PFSK-1 (cell line): Measurements from ENCODE around the gene FLAD1.

Experiments
- POLR2AphosphoS5 ChIP-seq: IDR thresholded peaks from 2 replicates; pipeline ENCODE4 v1.6.1; 2012; ENCODE audit warnings: low read depth, mild to moderate bottlenecking, control low read depth, low read length, moderate library complexity
- REST ChIP-seq, 2 experiments: IDR thresholded peaks; 2 replicates each; pipeline versions ENCODE4 v1.6.1 to v1.8.0; 2011 to 2012; ENCODE audit warnings: low read depth in 2 of 2, low read length in 2 of 2, control low read depth in 1 of 2, inconsistent platforms in 1 of 2, mild to moderate bottlenecking in 1 of 2, moderate library complexity in 1 of 2; ENCODE audit not compliant: insufficient read depth in 1 of 2

- TF ChIP-seq POLR2AphosphoS5 (no peak), REST (IDR thresholded peaks at IDR 0.05; ENCODE audit: insufficient read depth in 1 of 2, low read depth in 2 of 2, low read length in 2 of 2) (no peak)
Measured at GRCh38 chr1:154988058-154988954, 5.2 kb downstream of the FLAD1 start.
